Left ventricle myocardium inferior (tissue), 1 donor: ENCODE measurements around the gene KHDC3L. TPM values are rescaled to one million over a fixed set of nuclear protein-coding genes. Genes with fewer than 3 reads are reported as not detected.

Source experiments
- DNase-seq: peaks from one replicate; pipeline ENCODE4 v3.0.0-alpha.2; 2020
- H3K27ac ChIP-seq: fragments of 200-600 bp; replicated peaks from 2 replicates; pipeline ENCODE4 v1.8.0; 2021
- H3K27me3 ChIP-seq: fragments of 200-600 bp; 2 replicates; pipeline ENCODE4 v1.8.0; 2021; ENCODE audit warnings: low read depth
- H3K36me3 ChIP-seq: fragments of 200-600 bp; 2 replicates; pipeline ENCODE4 v1.8.0; 2021
- H3K4me1 ChIP-seq: fragments of 200-600 bp; 2 replicates; pipeline ENCODE4 v1.8.0; 2021
- H3K4me3 ChIP-seq: fragments of 200-600 bp; 2 replicates; pipeline ENCODE4 v1.8.0; 2021; ENCODE audit warnings: mild to moderate bottlenecking, moderate library complexity
- H3K9me3 ChIP-seq: fragments of 200-600 bp; replicated peaks from 2 replicates; pipeline ENCODE4 v1.8.0; 2021
- intact Hi-C: fragments of 100-400 bp; cut with micrococcal nuclease; formaldehyde crosslinking; loops from one replicate; pipeline ENCODE4 v1.11.0; 2022
- total RNA-seq: library from RNA; stranded (reverse); fragmentation: NEBNext Ultra II Directional; extraction: Animal tissue kit (Norgen Biotek cat#: 25700); gene quantifications from one replicate; pipeline ENCODE4 v1.2.1, GENCODE V29; 2021
- TF ChIP-seq, protein P1 (sequence below): fragments of 200-600 bp; IDR thresholded peaks from 2 replicates; pipeline ENCODE4 v1.8.0; 2021; ENCODE audit warnings: antibody characterized with exemption, mild to moderate bottlenecking, borderline replicate concordance
- donor health status: DM: no; HTN: yes; CAD: no; lungs with severe emphysema.

Gene KHDC3L
- total RNA-seq, 1 donor from 2014 or later: not detected

DNA sequence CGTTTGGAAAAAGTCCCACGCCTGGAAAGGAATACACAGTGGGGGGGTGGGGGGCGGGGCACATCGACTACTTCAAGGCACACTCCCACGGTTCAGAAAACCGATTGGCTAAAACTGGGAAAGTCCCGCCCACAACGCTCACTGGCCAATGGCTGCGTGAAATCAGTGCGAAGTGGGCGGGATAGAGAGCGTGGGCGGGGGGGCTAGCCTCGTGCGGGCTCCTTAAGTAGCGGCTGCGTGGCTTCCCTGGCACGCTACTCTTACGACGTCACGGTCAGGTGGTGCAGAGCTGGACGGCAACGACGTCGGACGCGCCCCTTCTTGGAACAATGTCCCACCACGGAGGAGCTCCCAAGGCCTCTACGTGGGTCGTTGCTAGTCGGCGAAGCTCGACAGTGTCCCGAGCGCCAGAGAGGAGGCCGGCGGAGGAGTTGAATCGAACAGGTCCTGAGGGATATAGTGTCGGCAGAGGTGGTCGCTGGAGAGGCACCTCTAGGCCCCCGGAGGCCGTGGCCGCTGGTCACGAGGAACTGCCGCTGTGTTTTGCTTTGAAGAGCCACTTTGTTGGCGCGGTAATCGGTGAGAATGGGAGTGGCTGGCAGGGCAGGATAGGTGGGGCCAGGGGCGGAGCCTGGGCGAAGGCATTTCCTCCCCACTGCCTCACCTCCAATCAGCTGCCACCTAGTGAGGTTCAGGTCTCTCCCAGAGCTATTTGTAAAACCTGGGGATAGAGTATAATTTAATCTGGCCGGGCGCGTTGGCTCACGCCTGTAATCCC, 32.3 kb downstream of the KHDC3L start, which contains the start of gene DDX43:
TSS of gene DDX43 (plus strand) at position 252 of the 778 bp plus-strand sequence. CDS start at position 330, 78 bp downstream.
- peak; percentile 55 for DNase-seq

DNA sequence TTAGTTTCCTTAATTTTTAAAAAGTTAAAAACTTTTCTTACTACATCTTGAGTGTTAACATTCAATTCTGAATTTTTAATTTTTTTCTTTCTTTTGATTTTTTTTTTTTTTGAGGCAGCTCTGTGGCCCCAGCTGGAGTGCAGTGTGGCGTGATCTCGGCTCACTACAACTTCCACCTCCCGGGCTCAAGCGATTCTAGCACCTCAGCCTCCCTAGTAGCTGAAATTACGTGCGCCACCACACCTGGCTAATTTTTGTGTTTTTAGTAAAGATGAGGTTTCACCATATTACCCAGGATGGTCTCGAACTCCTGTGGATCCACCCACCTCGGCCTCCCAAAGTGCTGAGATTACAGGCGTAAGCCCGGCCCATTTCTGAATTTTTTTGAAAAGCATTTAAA, 33.4 kb downstream of the KHDC3L start:
- intact Hi-C loops: no loop called here
- H3K9me3 ChIP-seq: no peaks in the 10 kb centered on the region
- TF ChIP-seq, protein P1, sequence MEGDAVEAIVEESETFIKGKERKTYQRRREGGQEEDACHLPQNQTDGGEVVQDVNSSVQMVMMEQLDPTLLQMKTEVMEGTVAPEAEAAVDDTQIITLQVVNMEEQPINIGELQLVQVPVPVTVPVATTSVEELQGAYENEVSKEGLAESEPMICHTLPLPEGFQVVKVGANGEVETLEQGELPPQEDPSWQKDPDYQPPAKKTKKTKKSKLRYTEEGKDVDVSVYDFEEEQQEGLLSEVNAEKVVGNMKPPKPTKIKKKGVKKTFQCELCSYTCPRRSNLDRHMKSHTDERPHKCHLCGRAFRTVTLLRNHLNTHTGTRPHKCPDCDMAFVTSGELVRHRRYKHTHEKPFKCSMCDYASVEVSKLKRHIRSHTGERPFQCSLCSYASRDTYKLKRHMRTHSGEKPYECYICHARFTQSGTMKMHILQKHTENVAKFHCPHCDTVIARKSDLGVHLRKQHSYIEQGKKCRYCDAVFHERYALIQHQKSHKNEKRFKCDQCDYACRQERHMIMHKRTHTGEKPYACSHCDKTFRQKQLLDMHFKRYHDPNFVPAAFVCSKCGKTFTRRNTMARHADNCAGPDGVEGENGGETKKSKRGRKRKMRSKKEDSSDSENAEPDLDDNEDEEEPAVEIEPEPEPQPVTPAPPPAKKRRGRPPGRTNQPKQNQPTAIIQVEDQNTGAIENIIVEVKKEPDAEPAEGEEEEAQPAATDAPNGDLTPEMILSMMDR: no peak
- DNase-seq: no peak
- H3K27ac ChIP-seq: no peak overlapping the region
- no peak overlapping the region for H3K4me3 ChIP-seq
- no peaks in the 10 kb centered on the region for H3K4me1 ChIP-seq
- H3K36me3 ChIP-seq: no peaks in the 10 kb centered on the region
- H3K27me3 ChIP-seq: no peaks in the 10 kb centered on the region

More for the DNA sequence above, 32.3 kb downstream of the KHDC3L start, which contains the start of gene DDX43:
- intact Hi-C loops: no loop called here
- Histone ChIP-seq H3K36me3 (no peaks in the 10 kb centered on the region), H3K4me1 (no peaks in the 10 kb centered on the region), H3K27me3 (no peaks in the 10 kb centered on the region), H3K4me3 (peak within 1 kb of the TSS; percentile 57), H3K9me3 (no peaks in the 10 kb centered on the region), H3K27ac (peak within 1 kb of the TSS; percentile 69)
- TF ChIP-seq, protein P1: no peak

DNA sequence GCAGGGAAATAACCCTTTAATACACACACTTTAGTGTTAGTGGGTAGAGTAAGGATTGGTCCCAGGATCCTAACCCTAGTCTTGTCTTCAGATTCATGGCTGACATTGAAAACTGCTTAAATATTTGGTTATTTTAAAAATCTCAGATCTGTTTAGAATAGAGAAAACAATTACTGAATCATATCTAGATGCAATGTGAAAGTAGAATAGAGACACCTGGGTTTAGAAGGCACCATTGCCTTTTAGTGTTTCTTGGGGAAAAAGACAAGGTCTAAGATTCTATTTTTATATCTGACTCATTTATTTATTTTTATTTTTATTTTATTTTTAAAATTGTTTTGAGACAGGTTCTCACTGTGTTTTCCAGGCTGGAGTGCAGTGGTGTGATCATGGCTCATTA, 38.2 kb downstream of the KHDC3L start:
- Histone ChIP-seq H3K9me3 (no peaks in the 10 kb centered on the region), H3K27me3 (no peaks in the 10 kb centered on the region), H3K36me3 (no peaks in the 10 kb centered on the region), H3K4me1 (no peaks in the 10 kb centered on the region), H3K27ac (no peak overlapping the region), H3K4me3 (no peak overlapping the region)
- DNase-seq: no peak
- intact Hi-C loops: no loop called here
- TF ChIP-seq, protein P1: no peak

DNA sequence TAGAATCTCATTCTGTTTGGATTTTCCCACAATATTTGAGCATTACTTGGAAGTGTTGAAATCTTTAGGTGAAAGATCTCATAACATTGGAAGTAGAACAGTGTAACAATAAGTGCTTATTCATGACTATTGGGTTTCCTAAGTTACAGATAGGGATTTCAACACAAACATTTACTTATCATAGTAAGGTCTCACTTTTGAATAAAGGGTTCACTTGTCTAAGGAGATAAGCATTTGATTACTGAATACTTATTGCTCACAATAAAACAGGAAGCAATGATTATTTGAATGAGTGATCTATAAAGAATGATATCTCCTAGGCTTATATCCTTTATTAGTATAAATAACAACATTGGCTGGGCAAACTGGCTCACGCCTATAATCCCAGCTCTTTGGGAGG, 46.9 kb downstream of the KHDC3L start:
- no peak overlapping the region for H3K4me3 ChIP-seq
- no peaks in the 10 kb centered on the region for H3K27me3 ChIP-seq
- no peaks in the 10 kb centered on the region for H3K4me1 ChIP-seq
- H3K9me3 ChIP-seq: no peaks in the 10 kb centered on the region
- TF ChIP-seq, protein P1: no peak
- H3K27ac ChIP-seq: no peak overlapping the region
- no peaks in the 10 kb centered on the region for H3K36me3 ChIP-seq
- intact Hi-C loops: no loop called here
- no peak for DNase-seq

DNA sequence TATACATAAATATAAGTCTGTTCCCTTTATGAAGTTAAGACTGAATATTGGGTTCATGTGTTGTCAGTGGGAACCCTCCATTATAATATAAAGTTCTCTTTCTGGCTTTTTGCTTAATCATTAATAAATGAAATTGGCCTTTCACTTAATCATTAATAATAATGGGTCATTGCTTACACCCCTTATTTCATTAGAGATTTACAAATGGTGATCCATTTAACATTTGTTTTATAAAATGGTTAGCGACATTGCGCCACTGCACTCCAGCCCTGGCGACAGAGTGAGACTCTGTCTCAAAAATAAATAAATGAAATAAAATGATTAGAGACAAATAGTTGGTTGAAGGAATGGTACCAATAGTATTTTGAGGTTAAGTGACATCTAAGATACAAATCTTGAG, 50.6 kb downstream of the KHDC3L start:
- Histone ChIP-seq H3K36me3 (no peaks in the 10 kb centered on the region), H3K27me3 (no peaks in the 10 kb centered on the region), H3K4me1 (no peaks in the 10 kb centered on the region), H3K4me3 (no peak overlapping the region), H3K27ac (no peak overlapping the region), H3K9me3 (no peaks in the 10 kb centered on the region)
- DNase-seq: no peak
- intact Hi-C loops: no loop called here
- TF ChIP-seq, protein P1: no peak

Other genes with a start within 250 kb of the KHDC3L start
- gene KHDC1L, start 137.2 kb upstream of the KHDC3L start, total RNA-seq: not detected
- 1.1 TPM for gene KHDC1, start 99.5 kb upstream of the KHDC3L start, total RNA-seq
- not detected for gene DPPA5, start 8.4 kb upstream of the KHDC3L start, total RNA-seq
- not detected for gene OOEP, start 7.2 kb downstream of the KHDC3L start, total RNA-seq
- gene DDX43, start 32.2 kb downstream of the KHDC3L start, total RNA-seq: 0.41 TPM
- 0.96 TPM for gene CGAS, start 89.6 kb downstream of the KHDC3L start, total RNA-seq
- 30.4 TPM for gene MTO1, start 99.1 kb downstream of the KHDC3L start, total RNA-seq
- 1,882 TPM for gene EEF1A1, start 158.4 kb downstream of the KHDC3L start, total RNA-seq